Psoas muscle (tissue), 8 donors: ENCODE data around the gene RAB3A. TPM values are rescaled to one million over a fixed set of nuclear protein-coding genes. Genes with fewer than 3 reads are reported as not detected.

Source experiments
- ATAC-seq, 4 donors: fragments of 200-7000 bp; cut with Tn5 transposase; one replicate each; pipeline ENCODE4 v1.9.1; 2020; ENCODE audit warnings: moderate library complexity in 3 of 4, mild to moderate bottlenecking in 2 of 4
- DNase-seq, 2 donors: peaks; one replicate each; pipeline ENCODE4 v3.0.0-alpha.2; 2020
- H3K27ac ChIP-seq: fragments of 200-600 bp; one replicate; pipeline ENCODE4 v1.8.0; 2022
- H3K27me3 ChIP-seq, 3 donors: fragments of 200-600 bp in 1 of 3; one replicate each; pipeline versions ENCODE4 v1.6.1 to v1.8.0; 2013 to 2022; ENCODE audit warnings: low read length in 2 of 3, mild to moderate bottlenecking in 2 of 3, moderate library complexity in 1 of 3; ENCODE audit not compliant: insufficient read depth in 3 of 3
- H3K36me3 ChIP-seq, 2 donors: fragments of 200-600 bp in 1 of 2; one replicate each; pipeline versions ENCODE4 v1.6.1 to v1.8.0; 2013 to 2022; ENCODE audit warnings: low read depth in 1 of 2, mild to moderate bottlenecking in 1 of 2, moderate library complexity in 1 of 2; ENCODE audit not compliant: insufficient read depth in 1 of 2
- H3K4me1 ChIP-seq: fragments of 200-600 bp; one replicate; pipeline ENCODE4 v1.8.0; 2022
- H3K4me3 ChIP-seq: fragments of 200-600 bp; one replicate; pipeline ENCODE4 v1.8.0; 2022; ENCODE audit warnings: mild to moderate bottlenecking
- H3K9me3 ChIP-seq: fragments of 200-600 bp; one replicate; pipeline ENCODE4 v1.8.0; 2022
- CTCF ChIP-seq: fragments of 200-600 bp; IDR thresholded peaks from one replicate; pipeline ENCODE4 v1.8.0; 2022; ENCODE audit warnings: antibody characterized with exemption
- WGBS, 3 donors: extraction: QIAGEN DNeasy Blood & Tissue Kit; methylation state at CpG; one replicate each; pipeline versions ENCODE4 v1.1.6 to v1.1.7; 2013; 5-methylcytosine and 5-hydroxymethylcytosine counted together
- intact Hi-C, 2 donors: fragments of 100-400 bp; cut with DNase I; formaldehyde crosslinking; loops; one replicate each; pipeline versions ENCODE4 v1.11.0 to v1.14.2; 2022
- long read RNA-seq, 2 donors: library from polyadenylated mRNA; unstranded; transcript quantifications; one replicate each; pipeline ENCODE4 v2.0.0, GENCODE V29; 2021
- polyA plus RNA-seq, 3 donors: library from polyadenylated mRNA; stranded (reverse); fragments of 200-250 nt; gene quantifications; one replicate each; pipeline ENCODE4 v1.2.3, GENCODE V29; 2013
- total RNA-seq, 4 donors: library from RNA; stranded (reverse); fragmentation: NEBNext Ultra II Directional in 2 of 4; extraction: Animal tissue kit (Norgen Biotek cat#: 25700) in 2 of 4; gene quantifications; one replicate each; pipeline versions ENCODE4 v1.2.1 to v1.2.4, GENCODE V29; 2021 to 2023
- donor health status: healthy with polysubstance abuse.
- donor health status: DM: no; HTN: no; CAD: no; lungs with moderate emphysema.
- donor health status: Bipolar disorder and iron deficiency.
- donor health status: healthy.
- donor health status: DM: yes; HTN: yes; CAD: no.
- donor health status: DM: no; HTN: no; CAD: no.
- donor health status: DM: no; HTN: no; CAD: no.
- donor health status: DM: yes; HTN: yes; CAD: no.

The RAB3A gene
- total RNA-seq (1 to 10 TPM in 2 of 4 donors, under 1 TPM in 2; 0.86 to 3.6 (median 1.5) TPM), polyA plus RNA-seq (1 to 10 TPM in 1 of 3 donors, under 1 TPM in 2; 0.44 to 1.4 (median 0.81) TPM)
- long read RNA-seq, donor 1, partial matches to known transcripts: 1 of 1 reads
- long read RNA-seq, donor 1, other reads (novel, unspliced or antisense): 0 of 1 reads
- long read RNA-seq, donor 2, partial matches to known transcripts: 0 of 1 reads
- long read RNA-seq, donor 2, other reads (novel, unspliced or antisense): 0 of 1 reads

GRCh38 chr19:18203863-18204393 lies at the start of gene RAB3A:
TSS of gene RAB3A (minus strand) at chr19:18204042. CDS start at chr19:18202740, 1,302 bp downstream.
- peak; percentile 90 to 95 (median 93) for ATAC-seq
- TF ChIP-seq CTCF: no peak
- Histone ChIP-seq H3K27ac (peak within 1 kb of the TSS; percentile 98), H3K27me3 (no peaks in the 10 kb centered on the region), H3K4me3 (peak within 1 kb of the TSS; percentile 77), H3K36me3 (peaks cover 0 to 12% of the 10 kb centered on the region in 2 donors), H3K9me3 (no peaks in the 10 kb centered on the region), H3K4me1 (peaks cover 22% of the 10 kb centered on the region)
- DNase-seq: peak; percentile 100
- intact Hi-C loops: loop anchor here in 1 of 2 donors (2.0 kb wide), 1 partner anchor 119 kb away; the partner anchor contains the start of gene LSM4
- 0 to 1% (median 0%) methylated on average over 35 to 50 of the region's 50 CpGs for WGBS, 3 donors

DNA sequence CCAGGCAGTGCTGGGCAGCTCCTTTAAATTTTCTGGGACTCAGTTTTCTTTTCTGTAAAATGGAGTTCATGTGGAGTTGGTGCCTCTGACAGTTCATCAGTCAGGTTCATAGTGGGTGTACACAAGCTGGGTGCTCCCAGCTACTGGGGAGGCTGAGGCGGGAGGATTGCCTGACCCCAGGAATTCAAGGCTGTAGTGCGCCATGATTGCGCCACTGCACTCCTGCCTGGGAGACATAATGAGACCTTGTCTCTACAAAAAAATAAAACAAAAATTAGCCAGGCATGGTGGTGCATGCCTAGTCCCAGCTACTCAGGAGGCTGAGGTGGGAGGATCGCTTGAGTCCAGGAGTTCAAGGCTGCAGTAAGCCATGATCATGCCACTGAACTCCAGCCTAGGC lies 49.3 kb upstream of the RAB3A start:
- no peaks in the 10 kb centered on the region for H3K27me3 ChIP-seq
- TF ChIP-seq CTCF: no peak
- ATAC-seq (no peak), DNase-seq (no peak)
- H3K27ac ChIP-seq: no peak overlapping the region
- WGBS, 3 donors: 77 to 85% (median 84%) methylated on average over 4 of the region's 4 CpGs
- no peaks in the 10 kb centered on the region for H3K4me1 ChIP-seq
- intact Hi-C loops: loop anchor here (2.0 to 10.0 kb wide), 3 partner anchors 140 to 162 kb away; partner anchors contain the start of gene SSBP4 (in 1 of the 2)
- H3K4me3 ChIP-seq: no peak overlapping the region
- no peaks in the 10 kb centered on the region for H3K36me3 ChIP-seq
- no peaks in the 10 kb centered on the region for H3K9me3 ChIP-seq

- Histone ChIP-seq H3K27ac (no peak overlapping the region), H3K36me3 (no peaks in the 10 kb centered on the region), H3K9me3 (no peaks in the 10 kb centered on the region), H3K27me3 (no peaks in the 10 kb centered on the region), H3K4me1 (no peaks in the 10 kb centered on the region), H3K4me3 (no peak overlapping the region)
- 70 to 76% (median 72%) methylated on average over 7 of the region's 7 CpGs for whole genome bisulfite sequencing, 3 donors
- intact Hi-C loops: loop anchor here (1.0 to 10.0 kb wide), 4 partner anchors 44 to 162 kb away; partner anchors contain the start of gene SSBP4 (in 1 of the 2)
- ATAC-seq: no peak
- DNase-seq: no peak
- no peak for TF ChIP-seq CTCF
Observed at GRCh38 chr19:18252370-18252717, 48.5 kb upstream of the RAB3A start.

DNA sequence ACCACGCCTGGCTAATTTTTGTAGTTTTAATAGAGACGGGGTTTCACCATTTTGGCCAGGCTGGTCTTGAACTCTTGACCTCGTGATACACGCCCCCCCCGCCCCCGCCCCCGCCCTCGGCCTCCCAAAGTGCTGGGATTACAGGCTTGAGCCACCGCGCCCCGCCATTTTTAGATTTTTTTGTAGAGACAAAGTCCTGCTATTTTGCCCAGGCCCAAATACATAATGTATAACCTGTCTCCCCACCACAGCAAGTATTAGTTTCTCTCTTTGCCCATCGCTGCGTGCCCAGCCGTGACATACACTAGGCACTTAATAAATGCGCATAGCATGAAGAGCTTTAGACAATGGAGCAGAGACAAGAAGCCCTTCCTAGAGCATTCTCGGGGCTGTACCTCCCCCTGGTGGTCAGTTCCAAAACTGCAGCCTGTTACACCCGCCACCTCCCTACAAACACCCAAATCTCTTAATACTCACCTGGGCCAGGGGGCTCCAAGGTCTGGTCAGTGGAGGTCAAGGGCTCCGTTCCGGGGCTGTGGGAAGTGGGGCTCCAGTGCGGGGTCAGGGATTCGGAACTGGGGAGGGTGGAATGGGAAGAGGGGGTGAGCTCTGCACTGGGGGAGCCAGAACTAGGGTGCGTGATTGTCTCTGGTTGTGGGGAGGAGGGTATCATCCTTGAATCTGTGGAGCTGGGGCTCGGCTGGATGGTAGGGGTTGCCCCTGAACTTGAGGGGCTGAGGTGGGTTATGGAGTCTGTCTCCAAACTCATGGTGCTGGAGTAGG lies 47.9 kb upstream of the RAB3A start:
- peak; percentile 97 for TF ChIP-seq CTCF
- Histone ChIP-seq H3K27ac (no peak overlapping the region), H3K9me3 (no peaks in the 10 kb centered on the region), H3K36me3 (no peaks in the 10 kb centered on the region), H3K27me3 (no peaks in the 10 kb centered on the region), H3K4me3 (no peak overlapping the region), H3K4me1 (no peaks in the 10 kb centered on the region)
- 17 to 26% (median 20%) methylated on average over 18 to 23 of the region's 23 CpGs for WGBS, 3 donors
- ATAC-seq (peak; percentile 79 to 92 (median 88)), DNase-seq (peak; percentile 74 to 81)
- intact Hi-C loops: loop anchor here (1.0 to 10.0 kb wide), 4 partner anchors 43 to 163 kb away; partner anchors contain the start of gene SSBP4 (in 1 of the 2)
